ENCODE measurements around the gene TRIM9. TPM values are rescaled to one million over a fixed set of nuclear protein-coding genes. Genes with fewer than 3 reads are reported as not detected.

TRIM9 gene
- total RNA-seq, 4 donors from 2014 or later, result 2.4 to 7.6 (median 3.4) TPM

GRCh38 chr14:51086044-51086443 is 8.9 kb downstream of the TRIM9 start:
- Histone ChIP-seq H3K27ac (peak overlapping the region in 1 of 2 donors; percentile 49), H3K9me3 (no peaks in the 10 kb centered on the region), H3K36me3 (no peaks in the 10 kb centered on the region), H3K4me1 (no peaks in the 10 kb centered on the region), H3K27me3 (no peaks in the 10 kb centered on the region), H3K4me3 (no peak overlapping the region)
- TF ChIP-seq CTCF (IDR thresholded peaks at IDR 0.05), result no peak
- intact Hi-C loops (cut with DNase I; ENCODE audit: low total_unique reads), result no loop called here
- no peak for DNase-seq

GRCh38 chr14:51084962-51085361 is 9.9 kb downstream of the TRIM9 start:
- no peak for DNase-seq
- intact Hi-C loops (cut with DNase I; ENCODE audit: low total_unique reads), result no loop called here
- no peak for TF ChIP-seq CTCF (IDR thresholded peaks at IDR 0.05)
- no peak for TF ChIP-seq POLR2A (IDR thresholded peaks at IDR 0.05)
- Histone ChIP-seq H3K9me3 (no peaks in the 10 kb centered on the region), H3K36me3 (no peaks in the 10 kb centered on the region), H3K4me3 (no peak overlapping the region), H3K27me3 (no peaks in the 10 kb centered on the region), H3K27ac (peak overlapping the region in 1 of 2 donors; percentile 49), H3K4me1 (no peaks in the 10 kb centered on the region)

GRCh38 chr14:51084507-51084906 is 10.4 kb downstream of the TRIM9 start:
- Histone ChIP-seq H3K4me3 (no peak overlapping the region), H3K36me3 (no peaks in the 10 kb centered on the region), H3K27ac (peak overlapping the region in 1 of 2 donors; percentile 49), H3K4me1 (no peaks in the 10 kb centered on the region), H3K27me3 (no peaks in the 10 kb centered on the region), H3K9me3 (no peaks in the 10 kb centered on the region)
- TF ChIP-seq CTCF (IDR thresholded peaks at IDR 0.05), result no peak
- TF ChIP-seq POLR2A (IDR thresholded peaks at IDR 0.05), result no peak
- DNase-seq, result no peak
- intact Hi-C loops (cut with DNase I; ENCODE audit: low total_unique reads), result no loop called here

DNA sequence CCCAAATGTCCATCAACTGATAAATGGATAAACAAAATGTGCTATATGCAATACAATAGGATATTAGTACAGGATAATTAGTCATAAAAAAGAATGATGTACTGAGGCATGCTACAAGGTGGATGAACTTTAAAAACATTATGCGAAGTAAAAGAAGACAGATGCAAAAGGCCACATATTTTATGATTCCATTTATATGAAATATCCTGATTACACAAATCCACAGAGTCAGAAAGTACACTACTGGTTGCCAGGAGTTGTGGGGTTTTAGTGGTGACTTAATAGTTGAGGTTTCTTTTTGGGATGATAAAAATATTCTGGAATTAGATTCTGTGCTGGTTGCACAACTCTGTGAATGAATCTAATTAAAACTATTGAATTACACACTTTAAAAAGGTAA is 12.6 kb downstream of the TRIM9 start:
- intact Hi-C loops (cut with DNase I; ENCODE audit: low total_unique reads), result no loop called here
- Histone ChIP-seq H3K4me3 (no peak overlapping the region), H3K27ac (peak overlapping the region in 1 of 2 donors; percentile 33)

GRCh38 chr14:51081712-51082111 is 13.2 kb downstream of the TRIM9 start:
- no peak overlapping the region for H3K4me3 ChIP-seq
- no peak for DNase-seq
- no peaks in the 10 kb centered on the region for H3K9me3 ChIP-seq
- intact Hi-C loops (cut with DNase I; ENCODE audit: low total_unique reads), result no loop called here
- no peaks in the 10 kb centered on the region for H3K27me3 ChIP-seq
- H3K36me3 ChIP-seq, result no peaks in the 10 kb centered on the region
- peak overlapping the region in 1 of 2 donors; percentile 9 for H3K27ac ChIP-seq
- TF ChIP-seq CTCF (IDR thresholded peaks at IDR 0.05), result no peak
- TF ChIP-seq POLR2A (IDR thresholded peaks at IDR 0.05), result no peak
- peaks cover 0 to 4% of the 10 kb centered on the region in 2 donors for H3K4me1 ChIP-seq

More for the DNA sequence above, 12.6 kb downstream of the TRIM9 start:
- Histone ChIP-seq H3K9me3 (no peaks in the 10 kb centered on the region), H3K27me3 (no peaks in the 10 kb centered on the region), H3K4me1 (peaks cover 0 to 4% of the 10 kb centered on the region in 2 donors), H3K36me3 (no peaks in the 10 kb centered on the region)
- TF ChIP-seq POLR2A (IDR thresholded peaks at IDR 0.05) (no peak), CTCF (IDR thresholded peaks at IDR 0.05) (no peak)
- no peak for DNase-seq
